Measurements from ENCODE around the gene MRTO4.

- TF ChIP-seq, protein P1, sequence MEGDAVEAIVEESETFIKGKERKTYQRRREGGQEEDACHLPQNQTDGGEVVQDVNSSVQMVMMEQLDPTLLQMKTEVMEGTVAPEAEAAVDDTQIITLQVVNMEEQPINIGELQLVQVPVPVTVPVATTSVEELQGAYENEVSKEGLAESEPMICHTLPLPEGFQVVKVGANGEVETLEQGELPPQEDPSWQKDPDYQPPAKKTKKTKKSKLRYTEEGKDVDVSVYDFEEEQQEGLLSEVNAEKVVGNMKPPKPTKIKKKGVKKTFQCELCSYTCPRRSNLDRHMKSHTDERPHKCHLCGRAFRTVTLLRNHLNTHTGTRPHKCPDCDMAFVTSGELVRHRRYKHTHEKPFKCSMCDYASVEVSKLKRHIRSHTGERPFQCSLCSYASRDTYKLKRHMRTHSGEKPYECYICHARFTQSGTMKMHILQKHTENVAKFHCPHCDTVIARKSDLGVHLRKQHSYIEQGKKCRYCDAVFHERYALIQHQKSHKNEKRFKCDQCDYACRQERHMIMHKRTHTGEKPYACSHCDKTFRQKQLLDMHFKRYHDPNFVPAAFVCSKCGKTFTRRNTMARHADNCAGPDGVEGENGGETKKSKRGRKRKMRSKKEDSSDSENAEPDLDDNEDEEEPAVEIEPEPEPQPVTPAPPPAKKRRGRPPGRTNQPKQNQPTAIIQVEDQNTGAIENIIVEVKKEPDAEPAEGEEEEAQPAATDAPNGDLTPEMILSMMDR (IDR thresholded peaks at IDR 0.05 in 8 of 11, conservative IDR thresholded peaks at IDR 0.05 in 3 of 11): no peak
- TF ChIP-seq POLR2A (IDR thresholded peaks at IDR 0.05) (no peak), POLR2AphosphoS5 (IDR thresholded peaks at IDR 0.05) (no peak)
Observed at GRCh38 chr1:19254416-19254815, 2.8 kb downstream of the MRTO4 start.

Measured in spleen (tissue), 7 donors.